Measurements from ENCODE around the gene ZC3H10. TPM values are rescaled to one million over a fixed set of nuclear protein-coding genes. Genes with fewer than 3 reads are reported as not detected.
"Not testable (repeated sequence)": the region's sequence is repeated elsewhere in the genome, so short reads cannot be mapped to it uniquely, and the experiment has no call there.

Gene ZC3H10
- total and polyA plus RNA-seq, 2 of the 8 experiments (the other 6 are each of a cell fraction or from before 2014, with no cell fraction given) = 4.0 to 11.2 TPM

DNA sequence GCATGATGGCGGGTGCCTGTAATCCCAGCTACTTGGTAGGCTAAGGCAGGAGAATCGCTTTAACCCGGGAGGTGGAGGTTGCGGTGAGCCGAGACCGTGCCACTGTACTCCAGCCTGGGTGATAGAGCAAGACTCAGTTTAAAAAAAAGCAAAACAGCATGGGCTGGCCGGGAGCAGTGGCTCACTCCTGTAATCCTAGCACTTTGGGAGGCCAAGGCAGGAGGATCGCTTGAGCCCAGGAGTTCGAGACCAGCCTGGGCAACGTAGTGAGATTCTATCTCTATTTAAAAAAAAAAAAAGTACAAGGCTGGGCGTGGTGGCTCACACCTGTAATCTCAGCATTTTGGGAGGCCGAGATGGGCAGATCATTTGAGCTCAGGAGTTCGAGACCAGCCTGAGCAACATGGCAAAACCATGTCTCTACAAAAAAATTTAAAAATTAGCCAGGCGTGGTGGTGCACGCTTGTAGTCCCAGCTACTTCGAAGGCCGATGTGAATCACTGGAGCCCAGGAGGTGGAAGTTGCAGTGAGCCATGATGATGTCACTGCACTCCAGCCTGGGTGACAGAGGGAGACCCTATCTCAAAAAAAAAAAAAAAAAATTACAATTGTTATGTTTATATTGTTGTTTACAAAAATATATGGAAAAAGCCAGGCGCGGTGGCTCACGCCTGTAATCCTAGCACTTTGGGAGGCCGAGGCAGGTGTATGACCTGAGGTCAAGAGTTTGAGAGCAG is 38.6 kb downstream of the ZC3H10 start:
- H2AFZ ChIP-seq (ENCODE audit: low read length); H3K9me3 ChIP-seq (ENCODE audit: insufficient read depth in 2 of 2, low read depth in 1 of 2, low read length in 1 of 2); H3K79me1 ChIP-seq (ENCODE audit: low read depth, low read length); H3K56ac ChIP-seq (replicated peaks; ENCODE audit: insufficient read length, low read depth, low read length); H2BK15ac ChIP-seq (ENCODE audit: low read length); H2BK20ac ChIP-seq (ENCODE audit: low read length); H2AK5ac ChIP-seq (ENCODE audit: low read depth, low read length); FAIRE-seq; H4K5ac ChIP-seq (ENCODE audit: insufficient read length, low read depth, low read length); H2BK120ac ChIP-seq (replicated peaks; ENCODE audit: low read depth, low read length); H3K4ac ChIP-seq (replicated peaks; ENCODE audit: insufficient read length, low read depth, low read length); H4K8ac ChIP-seq (ENCODE audit: extremely low read depth, insufficient read depth, low read length); DNase-seq (ENCODE audit: low read depth in 1 of 2, low spot score in 2 of 2); H3K9ac ChIP-seq (replicated peaks in 1 of 4; ENCODE audit: extremely low read depth in 1 of 4, low read depth in 3 of 4, low read length in 3 of 4); H3K14ac ChIP-seq (ENCODE audit: insufficient read length); H2BK5ac ChIP-seq (ENCODE audit: low read depth, low read length); H3K27me3 ChIP-seq (replicated peaks in 1 of 4; ENCODE audit: control insufficient read depth in 3 of 4, extremely low read depth in 1 of 4, insufficient read depth in 3 of 4, low read length in 3 of 4); H3K23ac ChIP-seq (ENCODE audit: insufficient read length); H4K91ac ChIP-seq (replicated peaks; ENCODE audit: insufficient read length, low read length); H3K18ac ChIP-seq (ENCODE audit: extremely low read depth, low read length): not testable (repeated sequence)
- H3K4me2 ChIP-seq (ENCODE audit: insufficient read depth in 1 of 2, low read depth in 2 of 2, low read length in 2 of 2) = peak overlapping the region; percentile 76 to 77; a peak in 2 of 4 replicates
- H3K27ac ChIP-seq (ENCODE audit: low read depth, low read length) = peak overlapping the region; percentile 93; the same call in 1 of the 2 replicates
- H3K79me2 ChIP-seq (ENCODE audit: control insufficient read depth in 1 of 2, insufficient read depth in 2 of 2, low read length in 2 of 2) = peaks cover 3 to 32% of the 10 kb centered on the region in 2 experiments
- peak overlapping the region; percentile 27; the same call in 1 of the 2 replicates for H2BK12ac ChIP-seq (ENCODE audit: low read depth, low read length)
- peak overlapping the region in 2 of 4 experiments; percentile 63 to 91; a peak in 6 of 8 replicates for H3K4me3 ChIP-seq (ENCODE audit: extremely low read depth in 1 of 4, insufficient read depth in 2 of 4, low read depth in 3 of 4, low read length in 4 of 4)
- peaks cover 9 to 36% (median 21%) of the 10 kb centered on the region in 4 experiments for H3K4me1 ChIP-seq (replicated peaks in 1 of 4; ENCODE audit: control insufficient read depth in 3 of 4, insufficient read depth in 4 of 4, low read length in 3 of 4)
- peaks cover 22% of the 10 kb centered on the region for H3K23me2 ChIP-seq (ENCODE audit: low read depth, low read length)
- H4K20me1 ChIP-seq (replicated peaks in 1 of 2; ENCODE audit: control insufficient read depth in 1 of 2, insufficient read depth in 2 of 2, low read length in 2 of 2) = peaks cover 11 to 17% of the 10 kb centered on the region in 2 experiments
- WGBS, 2 experiments (ENCODE audit: extremely low coverage in 1 of 2, insufficient coverage in 1 of 2, insufficient read length in 1 of 2, insufficient replicate concordance in 2 of 2, low coverage in 1 of 2, low lambda C conversion rate in 2 of 2, missing lambda C conversion rate in 1 of 2) = 92% methylated on average over 19 of the region's 21 CpGs; no CpG with 5 or more reads in 1 of the 2 experiments
- CTCF ChIA-PET (ENCODE audit: partially characterized antibody) = interaction anchor here (0.6 to 2.7 kb wide), 10 partner anchors 13 to 1646 kb away, joined by 3 to 15 read pairs (median 4); partner anchors contain the start of genes ESYT1, SMARCC2 and ZC3H10
- POLR2A ChIA-PET (ENCODE audit: partially characterized antibody) = interaction anchor here (0.9 to 15.6 kb wide), 8 partner anchors 9 to 111 kb away, joined by 3 to 656 read pairs (median 4); partner anchors contain the start of genes COQ10A, PA2G4, RNF41 and SMARCC2
- peaks cover 23 to 38% (median 27%) of the 10 kb centered on the region in 4 experiments for H3K36me3 ChIP-seq (ENCODE audit: control insufficient read depth in 2 of 4, insufficient read depth in 4 of 4, low read length in 3 of 4)

All from H1 (cell line).